GM21737 (cell line): ENCODE data around the gene ABHD13.
"Not testable (repeated sequence)": the region's sequence is repeated elsewhere in the genome, so short reads cannot be mapped to it uniquely, and the experiment has no call there.

Experiments used
- ATAC-seq: cut with Tn5 transposase; IDR thresholded peaks from one replicate; pipeline ENCODE4 v1.9.1; 2021; ENCODE audit warnings: mild to moderate bottlenecking, moderate library complexity; ENCODE audit not compliant: unreplicated experiment

The ABHD13 gene

DNA sequence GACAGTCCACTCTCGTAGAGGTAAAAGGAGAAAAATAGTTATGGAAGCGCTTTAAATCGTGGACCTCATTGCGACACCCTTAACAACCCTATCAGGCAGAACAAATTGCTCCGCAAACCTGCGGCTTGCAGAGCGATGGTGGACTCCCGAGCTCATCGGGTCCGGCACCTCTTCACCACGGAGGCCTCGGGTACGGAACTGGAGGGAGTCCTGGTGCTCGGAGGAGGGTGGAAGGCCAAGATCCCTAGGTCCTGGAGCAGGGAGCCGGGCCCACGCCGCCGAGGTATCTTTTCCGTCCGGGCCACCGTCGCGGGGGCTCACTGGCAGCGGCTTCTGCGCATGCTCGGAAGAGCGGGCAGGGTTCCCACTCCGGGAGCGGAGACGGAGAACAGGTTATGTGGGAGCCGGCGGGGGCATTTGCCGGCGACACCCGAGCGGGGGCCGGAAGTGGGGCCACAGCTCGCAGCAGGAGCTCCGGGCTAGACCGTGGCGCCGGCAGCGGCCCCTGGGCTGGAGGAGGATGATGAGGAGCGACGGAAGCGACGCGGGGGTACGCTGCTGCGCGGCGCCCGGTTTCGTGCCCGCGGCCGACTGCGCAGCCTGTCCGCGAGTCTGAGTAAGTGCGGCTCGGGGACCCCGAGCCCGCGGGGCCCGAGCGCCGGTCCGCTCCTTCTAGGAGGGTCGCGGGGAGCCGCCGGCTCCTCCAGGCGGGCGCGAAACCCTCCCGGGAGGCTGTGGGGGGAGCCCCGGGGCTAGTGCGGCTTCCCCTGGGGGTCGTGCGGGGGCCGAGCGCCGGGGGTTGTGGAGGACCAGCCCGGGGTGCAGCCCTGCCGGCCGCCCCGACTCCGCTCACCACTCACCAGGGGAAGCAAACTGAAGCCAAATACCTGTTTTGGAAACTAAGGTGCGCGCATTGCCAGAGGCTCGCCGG lies at the start of gene ABHD13:
Gene ABHD13 (plus strand): TSS at position 349 of the 931 bp plus-strand sequence. CDS start 10,827 bp downstream, outside the sequence.
- peak; percentile 70 for ATAC-seq

DNA sequence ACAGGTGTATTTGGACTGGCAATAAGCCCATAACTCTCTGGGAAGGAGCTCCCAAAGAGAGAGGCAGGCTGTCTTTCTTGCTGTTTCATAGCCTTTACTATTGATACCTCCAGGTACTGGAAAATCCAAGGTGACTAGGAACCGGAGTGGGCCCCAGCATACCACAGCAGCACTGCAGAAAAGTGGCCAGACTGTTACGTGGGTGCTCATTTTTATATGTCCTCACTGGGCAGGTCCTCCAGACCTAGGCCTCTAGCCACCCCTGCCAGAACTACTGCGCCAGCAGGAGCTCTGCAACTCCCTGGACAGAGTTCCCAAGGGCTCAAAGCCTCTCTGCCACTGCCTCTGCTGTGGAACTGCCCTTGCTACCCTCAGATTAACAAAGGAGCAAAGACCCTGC lies 49.3 kb upstream of the ABHD13 start:
- ATAC-seq: no peak

- no peak for ATAC-seq
Measured at GRCh38 chr13:108176685-108177274, 41.4 kb upstream of the ABHD13 start.

- no peak for ATAC-seq
Measured at GRCh38 chr13:108178078-108178477, 40.1 kb upstream of the ABHD13 start.

- ATAC-seq: no peak
Measured at GRCh38 chr13:108182652-108183051, 35.5 kb upstream of the ABHD13 start.

GRCh38 chr13:108185223-108185622 lies 33.0 kb upstream of the ABHD13 start:
- no peak for ATAC-seq

- ATAC-seq: no peak
Measured at GRCh38 chr13:108188260-108188659, 29.9 kb upstream of the ABHD13 start.

- ATAC-seq: no peak
Measured at GRCh38 chr13:108190897-108191296, 27.3 kb upstream of the ABHD13 start.

- ATAC-seq: no peak
Measured at GRCh38 chr13:108193806-108194205, 24.4 kb upstream of the ABHD13 start.

DNA sequence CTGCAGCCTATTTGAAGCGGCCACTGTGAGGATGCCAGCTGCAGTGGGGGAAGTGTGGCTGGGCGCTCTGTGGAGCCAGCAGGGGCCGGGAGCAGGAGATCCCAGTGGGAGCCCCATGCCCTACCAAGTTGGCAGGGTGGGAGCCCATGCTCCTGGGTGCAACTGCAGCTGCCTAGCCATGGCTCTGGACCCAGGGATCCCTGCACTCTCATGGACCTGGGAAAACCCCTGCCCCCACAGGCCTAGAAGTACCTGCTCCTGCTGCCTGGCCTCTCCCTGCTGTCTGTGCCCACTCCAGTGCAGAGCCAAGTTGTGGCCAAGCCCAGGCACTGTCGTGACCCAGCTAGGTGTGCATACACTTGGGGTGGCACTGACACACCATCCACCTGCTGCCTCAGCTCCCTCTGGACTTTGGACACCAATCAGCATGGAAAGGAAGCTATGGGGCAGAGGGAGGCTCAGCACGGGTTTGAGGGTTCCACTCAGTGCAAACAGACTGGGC lies 23.7 kb upstream of the ABHD13 start:
- no peak for ATAC-seq

- ATAC-seq: no peak
Measured at GRCh38 chr13:108195146-108195545, 23.0 kb upstream of the ABHD13 start.

- no peak for ATAC-seq
Measured at GRCh38 chr13:108195861-108196260, 22.3 kb upstream of the ABHD13 start.

DNA sequence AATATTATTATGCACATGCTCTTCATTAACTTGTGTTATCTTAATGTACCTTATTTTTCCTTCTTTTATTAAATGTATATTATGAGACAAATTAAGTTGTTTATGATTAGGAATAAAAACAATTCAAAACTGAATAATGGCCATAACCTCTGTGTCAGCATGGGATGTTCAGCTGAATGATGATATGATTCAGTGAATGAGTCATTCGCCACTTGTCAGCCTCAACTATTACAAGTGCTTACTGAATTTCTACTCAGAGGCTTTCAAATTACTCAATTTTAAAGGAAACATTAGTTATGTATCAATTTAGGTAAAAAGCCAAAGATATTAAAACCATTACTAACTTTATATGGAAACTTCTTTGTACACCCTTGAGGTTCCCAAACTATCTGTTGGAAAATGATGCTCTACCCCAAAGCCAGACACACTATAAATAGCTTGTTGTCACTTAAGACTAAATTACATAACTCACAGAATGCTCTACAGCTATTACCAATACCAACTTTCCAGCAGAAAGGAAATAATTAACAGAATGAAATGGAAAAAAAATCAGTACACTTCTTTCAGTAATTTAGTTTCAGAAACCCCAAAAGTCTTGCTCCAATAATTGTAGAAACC lies 17.3 kb upstream of the ABHD13 start:
- no peak for ATAC-seq

- ATAC-seq: no peak
Measured at GRCh38 chr13:108210551-108210950, 7.6 kb upstream of the ABHD13 start.

GRCh38 chr13:108212886-108213285 lies 5.3 kb upstream of the ABHD13 start:
- peak; percentile 36 for ATAC-seq

GRCh38 chr13:108213946-108214345 lies 4.2 kb upstream of the ABHD13 start:
- no peak for ATAC-seq

DNA sequence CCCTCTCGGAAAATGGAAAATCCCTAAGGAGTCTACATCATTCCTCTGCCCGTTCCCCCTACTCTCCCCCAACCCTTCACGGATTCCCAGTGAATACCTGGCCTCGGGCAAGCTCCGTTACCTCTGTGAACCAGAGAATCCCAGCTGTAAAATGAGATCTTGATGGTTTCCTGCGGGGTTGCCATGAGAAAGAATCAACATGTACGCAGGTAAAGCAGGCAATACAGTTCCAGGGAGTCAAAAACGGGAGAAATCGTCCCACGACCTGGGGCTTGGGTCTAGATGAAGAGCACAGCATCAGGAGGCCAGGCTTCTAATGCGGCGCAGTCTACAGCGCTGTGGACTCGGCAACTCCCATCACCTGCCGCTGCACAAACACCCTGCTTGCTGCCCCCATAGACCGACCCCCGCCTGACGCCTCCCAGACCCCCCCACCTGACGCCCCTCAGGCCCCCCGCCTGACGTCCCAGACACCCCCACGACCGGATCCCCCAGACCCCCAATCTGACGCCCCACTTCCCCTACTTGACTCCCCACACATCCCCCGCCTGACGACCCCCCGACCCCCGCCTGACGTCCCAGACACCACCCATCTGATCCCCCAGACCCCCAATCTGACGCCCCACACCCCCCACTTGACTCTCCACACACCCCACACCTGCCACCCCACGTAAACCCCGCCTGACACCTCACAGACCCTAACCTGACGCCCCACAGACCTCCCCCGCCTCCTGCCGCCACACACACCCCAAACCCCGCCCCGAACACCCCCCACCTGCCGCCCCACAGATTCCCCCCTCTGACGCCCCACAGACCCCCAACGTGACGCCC lies 3.5 kb upstream of the ABHD13 start:
- no peak for ATAC-seq

GRCh38 chr13:108215436-108215835 lies 2.8 kb upstream of the ABHD13 start, which contains the start of gene LIG4:
TSS of gene LIG4 (minus strand) at chr13:108215536. CDS start at chr13:108211268, 4,268 bp downstream.
- peak; percentile 60 for ATAC-seq

GRCh38 chr13:108217307-108218043 lies 717 bp upstream of the ABHD13 start:
- ATAC-seq: not testable (repeated sequence)

DNA sequence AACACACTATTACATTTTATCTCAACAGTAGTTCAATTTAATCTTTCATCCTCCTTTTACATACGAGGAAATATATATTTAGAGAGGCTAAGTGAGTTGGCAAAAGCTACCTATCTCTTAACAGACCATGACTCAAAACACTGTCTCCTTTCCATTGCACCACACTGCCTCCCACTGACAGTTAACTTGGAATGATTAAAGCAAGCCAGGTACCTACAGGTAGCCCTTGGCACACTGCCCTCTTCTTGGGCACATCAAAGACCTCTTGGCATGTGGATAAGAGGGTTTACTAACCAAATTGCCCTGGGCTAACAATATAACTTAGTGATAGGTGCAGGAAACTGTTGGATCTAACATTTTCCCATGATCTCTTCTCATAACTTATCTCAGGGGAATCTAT lies 1.8 kb downstream of the ABHD13 start:
- ATAC-seq: no peak
